ENCODE data around the gene PALLD.
"Not testable (repeated sequence)": the region's sequence is repeated elsewhere in the genome, so short reads cannot be mapped to it uniquely, and the experiment has no call there.

Gene PALLD

GRCh38 chr4:168506014-168506413 lies 9.2 kb downstream of the PALLD start:
- no peak overlapping the region for H3K4me3 ChIP-seq (ENCODE audit: low read depth, low read length)
- no peak for TF ChIP-seq CTCF (conservative IDR thresholded peaks at IDR 0.05; ENCODE audit: low read depth, low read length)
- DNase-seq (ENCODE audit: low read depth), result no peak

DNA sequence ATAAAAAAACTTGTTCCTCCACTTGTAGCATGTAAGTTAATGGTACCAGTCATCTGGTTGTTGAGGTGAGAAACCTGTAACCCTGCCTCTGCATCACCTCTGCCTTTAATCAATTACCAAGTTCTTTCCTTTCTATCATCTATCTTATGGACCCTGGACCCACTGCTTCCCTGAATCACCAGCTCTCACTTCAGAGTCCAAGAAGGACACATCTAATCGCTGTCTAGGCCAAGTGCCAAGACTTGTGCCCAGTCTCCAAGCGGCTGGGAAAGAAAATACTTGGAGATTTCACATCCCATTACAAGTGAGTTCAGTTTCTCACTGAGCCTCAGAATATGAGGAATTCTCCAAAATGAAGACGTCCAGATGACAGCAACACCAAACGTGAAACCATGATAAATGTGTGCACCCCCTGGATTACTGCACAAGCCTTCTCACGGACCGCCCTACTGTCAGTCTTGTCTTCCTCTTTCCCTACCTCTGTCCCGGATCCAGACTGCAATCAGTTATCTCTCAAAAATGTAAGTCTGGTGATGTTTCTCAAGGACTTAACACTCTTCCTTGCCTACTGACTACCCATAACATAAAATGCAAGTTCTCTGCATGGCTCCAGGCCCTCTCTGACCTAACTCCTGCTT lies 10.4 kb downstream of the PALLD start:
- no peak overlapping the region for H3K4me3 ChIP-seq (ENCODE audit: low read depth, low read length)
- DNase-seq (ENCODE audit: low read depth), result no peak
- no peak for TF ChIP-seq CTCF (conservative IDR thresholded peaks at IDR 0.05; ENCODE audit: low read depth, low read length)

- no peak for TF ChIP-seq CTCF (conservative IDR thresholded peaks at IDR 0.05; ENCODE audit: low read depth, low read length)
- no peak for DNase-seq (ENCODE audit: low read depth)
- H3K4me3 ChIP-seq (ENCODE audit: low read depth, low read length), result no peak overlapping the region
Measured at GRCh38 chr4:168508683-168509082, 11.8 kb downstream of the PALLD start.

GRCh38 chr4:168509786-168510185 lies 12.9 kb downstream of the PALLD start:
- H3K4me3 ChIP-seq (ENCODE audit: low read depth, low read length), result no peak overlapping the region
- DNase-seq (ENCODE audit: low read depth), result peak; percentile 93
- no peak for TF ChIP-seq CTCF (conservative IDR thresholded peaks at IDR 0.05; ENCODE audit: low read depth, low read length)

GRCh38 chr4:168511780-168512489 lies 15.1 kb downstream of the PALLD start:
- TF ChIP-seq CTCF (conservative IDR thresholded peaks at IDR 0.05; ENCODE audit: low read depth, low read length), result no peak
- no peak overlapping the region for H3K4me3 ChIP-seq (ENCODE audit: low read depth, low read length)
- no peak for DNase-seq (ENCODE audit: low read depth)

GRCh38 chr4:168513826-168514225 lies 17.0 kb downstream of the PALLD start:
- DNase-seq (ENCODE audit: low read depth); H3K4me3 ChIP-seq (ENCODE audit: low read depth, low read length): not testable (repeated sequence)

- peak; percentile 65 for DNase-seq (ENCODE audit: low read depth)
- no peak overlapping the region for H3K4me3 ChIP-seq (ENCODE audit: low read depth, low read length)
- peak; percentile 40 for TF ChIP-seq CTCF (conservative IDR thresholded peaks at IDR 0.05; ENCODE audit: low read depth, low read length)
Measured at GRCh38 chr4:168514249-168514852, 17.5 kb downstream of the PALLD start.

Measured in choroid plexus epithelial cell (primary cell).